GM23338 (cell line): ENCODE measurements around the gene SYNRG. TPM values are rescaled to one million over a fixed set of nuclear protein-coding genes. Genes with fewer than 3 reads are reported as not detected.

Experiments
- ATAC-seq: fragments of 200-7000 bp; cut with Tn5 transposase; 3 replicates; pipeline ENCODE4 v1.9.1; 2020
- DNase-seq: peaks from one replicate; pipeline ENCODE4 v3.0.0-alpha.2; 2015; ENCODE audit warnings: low spot score
- H2AFZ ChIP-seq: fragments of 200-600 bp; sonication (generic); 2 replicates; pipeline ENCODE4 v1.8.0; 2016; ENCODE audit warnings: antibody characterized with exemption, mild to moderate bottlenecking, moderate library complexity
- H3F3A ChIP-seq: fragments of 200-600 bp; sonication (generic); replicated peaks from 2 replicates; pipeline ENCODE4 v1.8.0; 2017; ENCODE audit warnings: antibody characterized with exemption, mixed run types, low read depth
- H3K27ac ChIP-seq: fragments of 200-600 bp; sonication (generic); 2 replicates; pipeline ENCODE4 v1.6.1; 2016; ENCODE audit warnings: low read depth
- H3K27me3 ChIP-seq: fragments of 200-600 bp; sonication (generic); 2 replicates; pipeline ENCODE4 v1.8.0; 2016; ENCODE audit warnings: mild to moderate bottlenecking, mixed run types, moderate library complexity; ENCODE audit not compliant: insufficient read depth
- H3K36me3 ChIP-seq: fragments of 200-600 bp; sonication (generic); 2 replicates; pipeline ENCODE4 v1.8.0; 2016; ENCODE audit warnings: mild to moderate bottlenecking; ENCODE audit not compliant: insufficient read depth
- H3K4me1 ChIP-seq: fragments of 200-600 bp; sonication (generic); 2 replicates; pipeline ENCODE4 v1.8.0; 2016; ENCODE audit warnings: mild to moderate bottlenecking, moderate library complexity; ENCODE audit not compliant: insufficient read depth
- H3K4me2 ChIP-seq: fragments of 200-600 bp; sonication (generic); 2 replicates; pipeline ENCODE4 v1.7.1; 2017; ENCODE audit warnings: mixed run types
- H3K4me3 ChIP-seq: fragments of 200-600 bp; sonication (generic); 2 replicates; pipeline ENCODE4 v1.6.1; 2016; ENCODE audit warnings: mixed run types
- H3K79me2 ChIP-seq: fragments of 200-600 bp; sonication (generic); replicated peaks from 2 replicates; pipeline ENCODE4 v1.8.0; 2017; ENCODE audit warnings: mild to moderate bottlenecking; ENCODE audit not compliant: insufficient read depth
- H3K9me2 ChIP-seq: fragments of 200-600 bp; sonication (generic); 2 replicates; pipeline ENCODE4 v1.8.0; 2017; ENCODE audit not compliant: insufficient read depth
- H4K20me1 ChIP-seq: fragments of 200-600 bp; sonication (generic); replicated peaks from 2 replicates; pipeline ENCODE4 v1.8.0; 2017; ENCODE audit warnings: mild to moderate bottlenecking; ENCODE audit not compliant: insufficient read depth
- H3K27ac Mint-ChIP-seq: 2 replicates; pipeline ENCODE4 v1.8.0; 2020; ENCODE audit warnings: inconsistent platforms, mild to moderate bottlenecking, moderate library complexity, mixed read lengths
- H3K27me3 Mint-ChIP-seq: 3 replicates; pipeline ENCODE4 v1.8.0; 2022; ENCODE audit warnings: low read depth, mild to moderate bottlenecking, moderate library complexity, mixed read lengths, inconsistent platforms; ENCODE audit not compliant: insufficient read depth, poor library complexity
- H3K36me3 Mint-ChIP-seq: 3 replicates; pipeline ENCODE4 v1.8.0; 2021; ENCODE audit warnings: low read depth, mild to moderate bottlenecking, inconsistent platforms, moderate library complexity, mixed read lengths
- H3K4me1 Mint-ChIP-seq: 3 replicates; pipeline ENCODE4 v1.8.0; 2020; ENCODE audit warnings: mild to moderate bottlenecking, inconsistent platforms, mixed read lengths
- H3K4me3 Mint-ChIP-seq: 3 replicates; pipeline ENCODE4 v1.8.0; 2021; ENCODE audit warnings: moderate library complexity, mild to moderate bottlenecking, inconsistent platforms, mixed read lengths
- H3K9me3 Mint-ChIP-seq: 3 replicates; pipeline ENCODE4 v1.8.0; 2020; ENCODE audit warnings: moderate library complexity, mild to moderate bottlenecking, inconsistent platforms, mixed read lengths
- CTCF ChIP-seq, 2 experiments: fragments of 200-600 bp in 1 of 2; sonication (generic) in 1 of 2; conservative IDR thresholded peaks; 2 replicates each; pipeline versions ENCODE4 v1.5.1 to v1.6.1; 2016 to 2017; ENCODE audit warnings: antibody characterized with exemption in 2 of 2, low read depth in 2 of 2, mild to moderate bottlenecking in 2 of 2, moderate library complexity in 1 of 2
- EZH2 ChIP-seq: fragments of 200-600 bp; sonication (generic); IDR thresholded peaks from one replicate; pipeline ENCODE4 v1.8.0; 2017; ENCODE audit warnings: antibody characterized with exemption, mild to moderate bottlenecking, low read depth; ENCODE audit not compliant: unreplicated experiment
- EZH2phosphoT487 ChIP-seq: fragments of 200-600 bp; sonication (generic); IDR thresholded peaks from one replicate; pipeline ENCODE4 v1.8.1; 2018; ENCODE audit warnings: antibody characterized with exemption; ENCODE audit not compliant: unreplicated experiment
- JUNB ChIP-seq: IDR thresholded peaks from one replicate; pipeline ENCODE4 v1.6.1; 2016; ENCODE audit warnings: antibody characterized with exemption; ENCODE audit not compliant: unreplicated experiment
- NANOG ChIP-seq: IDR thresholded peaks from 2 replicates; pipeline ENCODE4 v1.6.1; 2016; ENCODE audit warnings: antibody characterized with exemption, borderline replicate concordance
- POLR2AphosphoS5 ChIP-seq: IDR thresholded peaks from 2 replicates; pipeline ENCODE4 v1.6.1; 2016; ENCODE audit warnings: antibody characterized with exemption, low read depth
- STAT1 ChIP-seq: IDR thresholded peaks from one replicate; pipeline ENCODE4 v1.6.1; 2016; ENCODE audit warnings: antibody characterized with exemption; ENCODE audit not compliant: unreplicated experiment
- ZNF462 ChIP-seq: fragments of 250-450 bp; sonication (Bioruptor Pico); IDR thresholded peaks from 2 replicates; pipeline ENCODE4 v1.5.0; 2020; ENCODE audit warnings: mild to moderate bottlenecking, moderate library complexity
- polyA plus RNA-seq: library from polyadenylated mRNA; unstranded; fragments of >200 nt; fragmentation: Nextera tagmentation; extraction: Ambion mirVana; gene quantifications from 2 replicates; pipeline ENCODE4 v1.2.1, GENCODE V29; 2016
- total RNA-seq: library from RNA; depleted of rRNA; stranded (reverse); fragments of >200 nt; shearing (Covaris generic); gene quantifications from 2 replicates; pipeline ENCODE4 v1.2.3, GENCODE V29; 2014

Gene SYNRG
- total and polyA plus RNA-seq, 2 experiments from 2014 or later, result 18.6 to 22.6 TPM

GRCh38 chr17:37492167-37492566, 117.1 kb downstream of the SYNRG start:
- Mint-ChIP-seq H3K9me3 (no peaks in the 10 kb centered on the region; the same call in 2 of the 3 replicates), H3K4me1 (peaks cover 41% of the 10 kb centered on the region), H3K27ac (no peak overlapping the region), H3K36me3 (no peaks in the 10 kb centered on the region; the same call in 2 of the 3 replicates), H3K4me3 (peak overlapping the region; percentile 51; the same call in 1 of the 3 replicates), H3K27me3 (peaks cover 8% of the 10 kb centered on the region)
- ATAC-seq, result no peak
- Histone ChIP-seq H3K9me2 (no peaks in the 10 kb centered on the region), H3K4me2 (peak overlapping the region; percentile 97; the same call in 1 of the 2 replicates), H2AFZ (no peak overlapping the region), H3F3A (peaks cover 8% of the 10 kb centered on the region), H4K20me1 (peaks cover 14% of the 10 kb centered on the region), H3K27ac (no peak overlapping the region), H3K4me3 (peak overlapping the region; percentile 86; the same call in 1 of the 2 replicates), H3K79me2 (peaks cover 64% of the 10 kb centered on the region), H3K36me3 (no peaks in the 10 kb centered on the region), H3K27me3 (0 out of 2 replicates have a peak, but pooled peaks cover 5% of the 10 kb centered on the region), H3K4me1 (peaks cover 40% of the 10 kb centered on the region)
- TF ChIP-seq JUNB (no peak), POLR2AphosphoS5 (no peak), NANOG (no peak), STAT1 (no peak), ZNF462 (CRISPR knock-in tag) (no peak), EZH2phosphoT487 (no peak), CTCF (conservative IDR thresholded peaks at IDR 0.05; ENCODE audit: low read depth in 2 of 2) (no peak), EZH2 (no peak)
- no peak for DNase-seq
